DND-41 (cell line): Measurements from ENCODE around the gene PPIL1.

ENCODE experiments used
- ATAC-seq: fragments of 200-7000 bp; cut with Tn5 transposase; 3 replicates; pipeline ENCODE4 v1.9.1; 2021; ENCODE audit warnings: low read depth; ENCODE audit not compliant: insufficient read depth
- DNase-seq: peaks from one replicate; pipeline ENCODE4 v3.0.0-alpha.2; 2020
- H2AFZ ChIP-seq: 2 replicates; pipeline ENCODE4 v1.6.0; 2012; ENCODE audit warnings: low read depth, low read length
- H3K27ac ChIP-seq: 2 replicates; pipeline ENCODE4 v1.5.1; 2012; ENCODE audit warnings: low read length, inconsistent platforms
- H3K27me3 ChIP-seq: fragments of 200-600 bp; sonication (generic); 2 replicates; pipeline ENCODE4 v1.6.0; 2012; ENCODE audit warnings: low read length, mild to moderate bottlenecking, inconsistent platforms; ENCODE audit not compliant: insufficient read depth, poor library complexity
- H3K36me3 ChIP-seq: 2 replicates; pipeline ENCODE4 v1.5.1; 2012; ENCODE audit warnings: low read length, inconsistent platforms; ENCODE audit not compliant: insufficient read depth
- H3K4me1 ChIP-seq: 2 replicates; pipeline ENCODE4 v1.5.1; 2012; ENCODE audit warnings: mild to moderate bottlenecking, low read length; ENCODE audit not compliant: insufficient read depth
- H3K4me2 ChIP-seq: 2 replicates; pipeline ENCODE4 v1.6.0; 2012; ENCODE audit warnings: mild to moderate bottlenecking, moderate library complexity, low read length, inconsistent platforms; ENCODE audit not compliant: insufficient read depth
- H3K4me3 ChIP-seq, 2 experiments: fragments of 200-600 bp in 1 of 2; shearing (Covaris generic) in 1 of 2; 2 replicates each; pipeline ENCODE4 v1.5.1; 2012 to 2016; ENCODE audit warnings: inconsistent platforms in 2 of 2, low read length in 2 of 2, mild to moderate bottlenecking in 2 of 2, low read depth in 1 of 2, moderate library complexity in 1 of 2
- H3K79me2 ChIP-seq: 2 replicates; pipeline ENCODE4 v1.6.0; 2012; ENCODE audit warnings: low read length, inconsistent platforms; ENCODE audit not compliant: insufficient read depth
- H3K9ac ChIP-seq: 2 replicates; pipeline ENCODE4 v1.6.0; 2012; ENCODE audit warnings: low read depth, mild to moderate bottlenecking, inconsistent platforms, low read length, moderate library complexity
- H3K9me3 ChIP-seq: 2 replicates; pipeline ENCODE4 v1.5.1; 2012; ENCODE audit warnings: low read length, moderate library complexity, mild to moderate bottlenecking, inconsistent platforms; ENCODE audit not compliant: insufficient read depth, severe bottlenecking
- H4K20me1 ChIP-seq: 2 replicates; pipeline ENCODE4 v1.6.0; 2012; ENCODE audit warnings: low read length; ENCODE audit not compliant: insufficient read depth
- CTCF ChIP-seq: IDR thresholded peaks from 2 replicates; pipeline ENCODE4 v1.5.1; 2012; ENCODE audit warnings: borderline replicate concordance, low read length, moderate library complexity, mild to moderate bottlenecking; ENCODE audit not compliant: poor library complexity, severe bottlenecking; ENCODE audit errors: extremely low read depth
- EZH2 ChIP-seq: IDR thresholded peaks from 3 replicates; pipeline ENCODE4 v1.6.1; 2012; ENCODE audit warnings: borderline replicate concordance, low read depth, mild to moderate bottlenecking, moderate library complexity, low read length, inconsistent platforms; ENCODE audit not compliant: severe bottlenecking

Gene PPIL1

GRCh38 chr6:36844232-36845170 is 30.1 kb downstream of the PPIL1 start:
- Histone ChIP-seq H3K4me1 (peaks cover 8% of the 10 kb centered on the region), H3K9me3 (no peaks in the 10 kb centered on the region), H3K36me3 (no peaks in the 10 kb centered on the region), H3K4me3 (no peak overlapping the region), H3K27me3 (peaks cover under 1% of the 10 kb centered on the region), H3K4me2 (no peak overlapping the region), H3K79me2 (no peaks in the 10 kb centered on the region), H2AFZ (no peak overlapping the region), H3K27ac (no peak overlapping the region), H3K9ac (no peak overlapping the region), H4K20me1 (peaks cover 4% of the 10 kb centered on the region; the same call in 1 of the 2 replicates)
- TF ChIP-seq EZH2: no peak
- TF ChIP-seq CTCF: no peak
- ATAC-seq (no peak), DNase-seq (no peak)

DNA sequence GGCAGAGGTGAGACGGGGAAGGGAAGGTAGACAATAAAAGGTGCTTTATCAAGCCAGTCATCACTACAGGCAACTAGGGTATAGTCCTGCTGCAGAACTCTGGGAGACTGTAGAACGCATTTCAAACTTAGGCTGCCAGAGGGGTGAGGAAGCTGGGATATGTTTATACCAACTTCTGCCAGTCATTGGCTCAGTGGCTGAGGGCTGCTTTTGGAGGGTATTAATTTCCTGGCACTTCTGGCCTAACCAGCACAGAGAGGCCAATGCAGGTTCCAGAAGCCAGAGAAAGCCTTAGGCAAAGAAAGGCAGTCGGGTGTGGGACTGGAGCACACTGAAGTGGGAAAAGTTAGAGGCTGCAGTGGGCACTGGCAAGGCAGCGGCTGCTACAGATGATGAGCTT is 31.4 kb downstream of the PPIL1 start:
- Histone ChIP-seq H3K27me3 (peaks cover 6% of the 10 kb centered on the region), H3K79me2 (no peaks in the 10 kb centered on the region), H3K4me2 (no peak overlapping the region), H4K20me1 (peaks cover 4% of the 10 kb centered on the region; the same call in 1 of the 2 replicates), H3K4me1 (peaks cover 12% of the 10 kb centered on the region), H3K36me3 (no peaks in the 10 kb centered on the region), H3K4me3 (no peak overlapping the region), H2AFZ (no peak overlapping the region), H3K9ac (no peak overlapping the region), H3K27ac (no peak overlapping the region), H3K9me3 (no peaks in the 10 kb centered on the region)
- ATAC-seq: no peak
- TF ChIP-seq CTCF (no peak), EZH2 (no peak)
- DNase-seq: no peak

- Histone ChIP-seq H3K4me1 (peaks cover 12% of the 10 kb centered on the region), H3K4me3 (no peak overlapping the region), H3K79me2 (no peaks in the 10 kb centered on the region), H3K27ac (no peak overlapping the region), H3K4me2 (no peak overlapping the region), H3K9me3 (no peaks in the 10 kb centered on the region), H3K27me3 (peaks cover 6% of the 10 kb centered on the region), H3K9ac (no peak overlapping the region), H2AFZ (no peak overlapping the region), H3K36me3 (no peaks in the 10 kb centered on the region), H4K20me1 (peaks cover 4% of the 10 kb centered on the region; the same call in 1 of the 2 replicates)
- TF ChIP-seq EZH2: no peak
- no peak for TF ChIP-seq CTCF
- DNase-seq: no peak
- ATAC-seq: no peak
These were observed 32.8 kb downstream of the PPIL1 start for GRCh38 chr6:36841756-36842155.
